Measurements from ENCODE around the gene MRPL53.
"Not testable (repeated sequence)": the region's sequence is repeated elsewhere in the genome, so short reads cannot be mapped to it uniquely, and the experiment has no call there.

Gene MRPL53

DNA sequence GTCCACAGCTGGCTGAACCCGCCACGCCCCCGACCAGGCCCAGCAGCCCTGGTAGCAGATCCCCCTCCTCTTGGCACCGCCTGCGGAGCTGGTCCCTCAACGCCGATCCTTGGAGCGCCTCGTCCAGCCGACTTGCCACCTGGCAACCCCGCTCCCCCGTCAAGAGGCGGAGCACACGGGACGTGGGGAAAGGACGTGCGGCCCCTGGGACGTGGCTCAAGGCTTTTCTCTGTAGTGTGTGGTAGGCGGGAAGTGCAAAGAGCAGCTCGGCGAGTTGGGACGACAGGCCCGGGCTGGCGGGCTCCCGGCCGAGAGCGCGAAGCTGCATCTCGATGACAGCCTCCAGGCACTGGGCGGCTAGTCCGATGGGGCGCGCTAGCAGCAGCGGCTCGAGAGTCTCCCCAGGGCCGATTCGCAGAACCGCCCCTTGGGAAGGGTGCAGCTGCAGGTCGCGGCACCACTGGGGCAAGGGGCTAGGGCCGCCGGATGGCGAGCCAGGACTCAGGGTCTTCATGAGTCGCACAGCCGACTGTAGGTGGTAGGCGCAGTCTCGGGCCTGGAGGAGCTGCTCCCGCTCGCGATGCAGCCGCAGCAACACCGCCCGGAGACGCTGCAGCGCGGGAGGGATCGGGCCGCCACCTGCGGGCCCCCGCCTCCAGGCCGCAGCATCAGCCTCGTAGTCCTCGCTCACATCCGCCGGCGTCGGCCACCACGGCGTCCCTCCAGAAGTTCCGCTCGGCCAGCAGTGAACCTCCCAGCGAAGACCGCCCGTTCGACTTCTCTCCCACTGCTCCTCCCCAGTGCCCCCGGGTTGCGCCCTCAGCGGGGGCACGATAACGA lies 9.7 kb upstream of the MRPL53 start:
- DNase-seq (ENCODE audit: low spot score), result no peak

DNA sequence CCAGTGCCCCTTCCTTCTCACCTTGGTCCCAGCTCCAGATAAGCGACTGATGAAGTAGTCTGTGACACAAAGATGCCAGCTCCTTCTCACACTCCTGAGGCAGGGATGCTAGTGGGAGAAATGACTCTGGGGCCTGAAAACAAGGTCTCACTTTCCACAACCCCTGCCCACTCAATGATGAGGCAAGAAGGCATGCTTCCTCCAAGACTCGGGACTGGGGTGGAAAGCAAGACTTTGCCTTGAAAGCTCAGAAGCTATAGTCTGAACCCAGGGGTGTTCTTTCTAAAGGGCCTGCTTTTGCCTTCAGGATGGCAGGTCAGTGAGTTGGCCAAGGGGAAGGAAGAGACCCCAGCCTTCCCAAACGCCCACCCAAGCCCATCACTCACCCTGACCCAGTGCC lies 9.0 kb upstream of the MRPL53 start:
- DNase-seq (ENCODE audit: low spot score), result no peak

DNA sequence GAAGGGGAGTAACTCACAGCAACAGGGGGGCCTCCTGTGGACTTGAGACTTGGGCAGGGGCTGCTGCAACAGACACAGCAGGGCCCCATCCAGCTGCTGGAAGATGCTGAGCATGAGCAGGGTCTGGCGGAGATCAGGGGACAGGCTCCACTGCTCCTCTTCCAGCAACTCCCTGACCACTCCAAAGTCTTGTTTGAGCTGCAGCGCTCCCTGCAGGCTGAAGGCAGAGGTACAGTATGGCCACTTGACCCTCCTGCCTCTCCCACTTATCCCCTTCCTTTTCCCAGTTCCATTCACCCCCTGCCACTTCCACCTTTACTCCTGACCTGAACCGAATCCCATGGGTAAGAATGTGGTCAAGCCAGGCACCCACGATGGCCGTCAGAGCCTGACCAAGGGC lies 2.4 kb upstream of the MRPL53 start:
- DNase-seq (ENCODE audit: low spot score), result no peak

DNA sequence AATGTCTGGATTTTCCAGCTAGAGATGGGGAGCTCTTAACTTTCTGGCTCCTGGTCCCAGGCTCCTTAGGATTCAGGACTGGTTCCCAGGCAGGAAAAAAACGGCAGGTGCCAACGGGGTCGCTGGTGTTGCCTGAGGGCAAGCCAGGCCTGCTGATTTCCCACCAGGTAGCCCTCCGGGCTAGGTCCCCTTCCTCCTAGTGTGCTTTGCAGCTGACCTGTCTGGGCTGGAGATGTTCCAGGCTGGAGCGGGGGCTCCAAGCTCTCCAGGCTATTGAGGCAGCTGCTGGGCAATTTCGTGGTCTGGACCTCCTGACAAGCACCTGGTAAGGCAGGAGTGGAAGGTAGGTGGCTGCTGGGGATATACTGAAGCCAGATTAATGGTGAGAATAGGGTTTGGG lies 2.0 kb upstream of the MRPL53 start:
- DNase-seq (ENCODE audit: low spot score), result no peak

DNA sequence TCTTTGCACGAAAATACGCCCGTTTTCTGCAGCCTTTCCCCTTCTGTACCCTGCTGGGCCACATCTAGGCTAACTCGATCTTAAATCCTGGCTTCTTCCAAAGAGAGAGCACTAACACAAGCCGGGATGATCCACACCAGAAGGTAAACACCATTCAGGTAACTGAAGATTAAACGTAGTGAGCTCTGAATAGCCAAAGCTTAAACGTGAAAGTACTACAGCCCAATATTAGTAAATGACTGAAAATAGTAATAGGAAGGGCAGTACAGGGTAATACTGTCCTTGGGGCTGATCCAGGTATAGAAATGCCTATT lies 422 bp upstream of the MRPL53 start:
- no peak for DNase-seq (ENCODE audit: low spot score)

DNA sequence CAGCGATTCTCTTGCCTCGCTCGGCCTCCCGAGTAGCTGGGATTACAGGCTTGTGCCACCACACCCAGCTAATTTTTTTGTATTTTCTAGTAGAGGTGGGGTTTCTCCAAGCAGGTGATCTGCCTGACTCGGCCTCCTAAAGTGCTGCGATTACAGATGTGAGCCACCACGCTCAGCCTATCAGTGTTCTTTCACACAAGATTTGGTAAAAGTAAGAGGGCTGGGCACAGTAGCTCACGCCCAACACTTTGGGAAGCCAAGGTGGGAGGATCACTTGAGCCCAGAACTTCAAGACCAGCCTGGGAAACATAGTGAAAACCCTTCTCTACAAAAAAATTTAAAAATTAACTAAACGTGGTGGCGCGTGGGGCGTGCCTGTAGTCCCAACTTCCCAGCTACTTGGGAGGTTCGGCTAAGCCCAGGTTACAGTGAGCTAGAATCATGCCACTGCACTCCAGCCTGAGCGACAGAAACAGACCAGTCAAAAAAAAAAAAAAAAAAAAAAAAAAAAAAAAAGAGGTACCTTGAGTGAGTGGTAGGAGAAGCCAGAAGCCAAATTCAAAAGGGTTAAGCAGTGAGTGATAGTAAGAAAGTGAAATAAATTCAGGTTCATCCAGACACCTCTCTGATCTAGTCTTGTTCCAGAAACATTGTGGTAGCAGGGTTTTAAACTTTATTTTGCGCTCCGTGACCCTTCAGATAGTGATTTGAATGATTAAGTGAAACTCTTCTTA lies 981 bp downstream of the MRPL53 start:
- DNase-seq (ENCODE audit: low spot score), result no peak

DNA sequence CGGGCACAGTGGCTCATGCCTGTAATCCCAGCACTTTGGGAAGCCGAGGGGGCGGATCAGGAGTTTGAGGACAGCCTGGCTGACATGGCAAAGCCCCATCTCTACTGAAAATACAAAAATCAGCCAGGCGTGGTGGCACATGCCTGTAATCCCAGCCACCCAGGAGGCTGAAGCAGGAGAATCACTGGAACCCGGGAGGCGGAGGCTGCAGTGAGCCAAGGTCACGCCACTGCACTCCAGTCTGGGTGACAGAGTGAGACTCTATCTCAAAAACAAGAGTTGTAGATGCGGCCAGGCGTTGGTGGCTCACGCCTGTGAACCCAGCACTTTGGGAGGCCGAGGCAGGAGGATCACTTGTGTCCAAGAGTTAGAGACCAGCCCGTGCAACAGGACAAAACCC lies 1.7 kb downstream of the MRPL53 start:
- DNase-seq (ENCODE audit: low spot score), result not testable (repeated sequence)

DNA sequence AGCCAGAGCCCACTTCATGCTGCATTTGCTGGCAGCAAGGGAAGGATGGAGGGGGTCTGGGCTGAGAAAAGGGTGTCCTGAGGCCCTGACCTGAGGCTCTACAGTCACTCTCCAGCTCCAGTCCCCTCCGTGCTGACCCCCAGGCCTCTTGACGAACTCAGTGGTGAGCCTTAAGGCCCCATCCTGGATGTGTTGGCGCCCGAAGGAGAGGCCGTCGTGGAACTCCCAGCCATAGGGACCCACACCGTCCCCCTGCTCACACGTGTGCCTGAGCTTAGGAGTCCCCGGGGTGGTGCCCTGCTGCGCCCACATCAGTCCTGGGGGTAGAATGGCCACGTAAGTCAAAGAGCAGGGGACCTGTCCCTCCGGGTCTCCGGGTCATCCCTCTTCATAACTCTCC lies 8.1 kb downstream of the MRPL53 start:
- no peak for DNase-seq (ENCODE audit: low spot score)

DNA sequence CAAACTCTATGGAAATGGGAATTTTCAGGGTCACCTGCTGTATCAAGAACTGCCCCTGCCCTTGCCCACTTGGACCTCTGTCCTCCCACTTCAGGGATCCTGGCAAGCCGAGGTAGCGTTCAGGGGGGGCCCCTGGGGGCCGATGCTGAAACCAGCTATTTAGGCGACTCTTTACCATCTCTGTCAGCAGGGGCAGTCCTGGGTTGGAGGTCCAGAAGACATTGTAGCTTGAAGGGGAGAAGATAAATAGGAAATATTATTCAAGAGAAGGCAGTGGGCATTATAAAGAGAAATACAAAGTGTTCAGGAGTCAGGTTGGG lies 9.7 kb downstream of the MRPL53 start:
- no peak for DNase-seq (ENCODE audit: low spot score)

DNA sequence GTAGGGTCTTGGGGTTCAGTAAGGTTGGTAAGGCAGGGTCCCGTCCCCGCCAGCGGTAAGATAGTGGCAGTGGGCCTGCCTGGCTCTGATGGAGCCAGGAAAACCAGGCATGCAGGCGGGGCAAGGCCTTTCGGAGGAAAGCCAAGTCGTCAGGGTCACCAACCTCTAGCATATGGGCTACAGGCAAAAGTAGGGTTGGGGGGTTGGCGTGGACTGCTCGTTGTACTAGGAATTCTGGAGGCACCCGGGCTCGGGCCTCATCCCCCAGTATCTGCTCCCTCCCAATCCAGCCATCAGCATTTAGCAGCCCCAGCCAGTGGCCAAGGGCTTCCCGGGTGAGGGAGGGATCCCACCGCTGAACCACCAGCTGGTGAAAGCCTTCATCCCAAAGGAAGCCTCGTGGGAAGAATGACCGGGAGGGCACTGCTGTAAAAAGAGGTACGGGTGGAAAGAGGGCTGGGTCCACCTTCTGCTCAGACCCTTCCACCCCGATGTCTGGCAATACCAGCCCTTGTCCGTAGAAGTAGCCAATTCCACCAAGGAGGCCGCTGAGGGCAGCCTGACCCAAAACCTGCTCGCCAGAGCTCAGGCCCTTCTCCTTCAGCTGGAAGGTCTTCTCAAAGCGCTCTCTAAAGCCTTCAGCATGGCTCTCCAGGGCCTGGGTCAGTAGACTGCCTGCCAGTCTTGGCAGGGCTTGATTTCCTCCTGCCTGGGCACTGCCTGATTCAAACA lies 10.3 kb downstream of the MRPL53 start:
- no peak for DNase-seq (ENCODE audit: low spot score)

DNA sequence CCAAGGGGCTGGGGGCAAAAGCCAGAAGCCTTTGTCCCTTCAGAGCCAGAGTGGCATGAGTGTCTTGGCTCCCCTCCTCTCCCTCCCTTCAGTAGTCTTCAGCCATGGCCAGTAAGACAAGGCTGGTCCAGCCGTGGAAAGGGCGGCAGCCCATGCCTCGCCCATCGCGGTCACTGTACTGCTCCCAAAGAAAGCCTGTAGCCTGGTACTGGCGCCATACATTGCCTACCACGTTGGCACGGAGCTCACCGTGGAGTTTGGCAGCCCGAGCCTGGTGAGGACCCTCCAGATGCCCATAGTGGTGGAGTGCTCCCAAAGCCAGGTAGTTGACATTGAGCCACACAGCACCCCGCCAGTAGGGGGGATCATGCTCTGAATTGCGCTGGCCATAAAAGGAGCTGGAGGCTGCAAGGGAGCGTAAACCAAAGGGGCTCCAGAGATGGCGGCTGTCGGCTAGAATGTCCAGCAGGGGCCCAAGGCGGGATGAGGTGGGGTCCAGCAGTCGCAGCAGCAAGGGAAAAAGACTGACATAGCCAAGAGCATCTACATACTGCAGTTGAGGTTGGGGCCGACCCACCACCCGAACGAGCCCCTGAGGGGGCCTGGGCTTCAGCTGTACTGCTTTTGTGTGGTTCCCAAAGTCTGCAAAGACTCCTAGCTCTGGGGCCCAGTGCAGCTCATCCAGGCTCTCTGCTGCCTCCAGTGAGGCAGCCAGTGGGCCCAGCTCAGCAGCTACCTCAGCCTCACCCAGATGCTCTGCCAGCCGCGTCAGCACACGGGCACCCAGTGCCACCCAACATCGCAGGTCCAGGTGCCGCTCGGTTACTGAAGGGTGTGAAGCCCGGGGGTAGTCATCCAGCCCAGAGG lies 11.1 kb downstream of the MRPL53 start:
- DNase-seq (ENCODE audit: low spot score), result no peak

DNA sequence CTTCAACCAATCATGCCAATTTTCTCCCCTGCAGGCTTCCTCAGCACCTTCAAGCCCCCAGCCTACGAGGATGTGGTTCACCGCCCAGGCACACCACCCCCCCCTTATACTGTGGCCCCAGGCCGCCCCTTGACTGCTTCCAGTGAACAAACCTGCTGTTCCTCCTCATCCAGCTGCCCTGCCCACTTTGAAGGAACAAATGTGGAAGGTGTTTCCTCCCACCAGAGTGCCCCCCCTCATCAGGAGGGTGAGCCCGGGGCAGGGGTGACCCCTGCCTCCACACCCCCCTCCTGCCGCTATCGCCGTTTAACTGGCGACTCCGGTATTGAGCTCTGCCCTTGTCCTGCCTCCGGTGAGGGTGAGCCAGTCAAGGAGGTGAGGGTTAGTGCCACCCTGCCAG lies 12.3 kb downstream of the MRPL53 start:
- DNase-seq (ENCODE audit: low spot score), result not testable (repeated sequence)

DNA sequence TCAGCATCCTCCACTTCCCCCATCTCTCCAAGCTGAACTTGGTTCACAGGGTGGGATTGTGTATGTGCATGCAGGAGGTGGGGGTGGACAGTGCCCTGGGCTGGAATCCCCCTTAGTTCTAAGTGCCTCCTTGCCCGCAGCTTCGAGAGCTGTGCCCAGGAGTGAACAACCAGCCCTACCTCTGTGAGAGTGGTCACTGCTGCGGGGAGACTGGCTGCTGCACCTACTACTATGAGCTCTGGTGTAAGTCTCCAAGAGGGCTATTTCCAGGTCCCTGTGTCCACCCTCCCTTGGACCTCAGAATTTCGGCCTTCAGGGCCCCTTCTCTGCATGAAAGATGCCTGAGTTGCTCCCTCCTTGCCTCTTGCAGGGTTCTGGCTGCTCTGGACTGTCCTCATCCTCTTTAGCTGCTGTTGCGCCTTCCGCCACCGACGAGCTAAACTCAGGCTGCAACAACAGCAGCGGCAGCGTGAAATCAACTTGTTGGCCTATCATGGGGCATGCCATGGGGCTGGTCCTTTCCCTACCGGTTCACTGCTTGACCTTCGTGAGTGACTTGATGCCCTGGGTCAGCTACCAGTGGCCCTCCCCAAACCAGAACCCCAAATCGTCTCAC lies 12.9 kb downstream of the MRPL53 start:
- not testable (repeated sequence) for DNase-seq (ENCODE audit: low spot score)

DNA sequence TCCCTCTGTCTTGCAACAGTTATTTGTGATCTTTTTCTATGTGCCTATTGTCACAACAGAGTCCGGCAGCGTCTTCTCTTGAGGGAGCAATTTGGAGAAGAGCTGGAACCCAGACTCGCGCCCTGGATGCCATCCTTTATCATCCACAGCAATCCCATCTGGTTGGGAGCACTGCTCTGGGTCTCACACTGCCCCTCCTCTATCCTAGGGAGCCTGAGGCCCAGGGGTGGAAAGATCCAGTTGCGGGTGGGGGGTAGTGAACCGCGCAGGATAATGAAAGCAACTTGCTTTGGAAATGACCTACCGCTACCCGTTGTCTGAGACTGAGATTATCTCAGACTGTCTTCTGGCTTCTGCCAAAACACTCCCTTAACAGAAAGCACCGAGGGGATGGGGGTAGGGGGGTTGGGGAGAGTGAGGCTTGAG lies 13.5 kb downstream of the MRPL53 start:
- DNase-seq (ENCODE audit: low spot score), result no peak

DNA sequence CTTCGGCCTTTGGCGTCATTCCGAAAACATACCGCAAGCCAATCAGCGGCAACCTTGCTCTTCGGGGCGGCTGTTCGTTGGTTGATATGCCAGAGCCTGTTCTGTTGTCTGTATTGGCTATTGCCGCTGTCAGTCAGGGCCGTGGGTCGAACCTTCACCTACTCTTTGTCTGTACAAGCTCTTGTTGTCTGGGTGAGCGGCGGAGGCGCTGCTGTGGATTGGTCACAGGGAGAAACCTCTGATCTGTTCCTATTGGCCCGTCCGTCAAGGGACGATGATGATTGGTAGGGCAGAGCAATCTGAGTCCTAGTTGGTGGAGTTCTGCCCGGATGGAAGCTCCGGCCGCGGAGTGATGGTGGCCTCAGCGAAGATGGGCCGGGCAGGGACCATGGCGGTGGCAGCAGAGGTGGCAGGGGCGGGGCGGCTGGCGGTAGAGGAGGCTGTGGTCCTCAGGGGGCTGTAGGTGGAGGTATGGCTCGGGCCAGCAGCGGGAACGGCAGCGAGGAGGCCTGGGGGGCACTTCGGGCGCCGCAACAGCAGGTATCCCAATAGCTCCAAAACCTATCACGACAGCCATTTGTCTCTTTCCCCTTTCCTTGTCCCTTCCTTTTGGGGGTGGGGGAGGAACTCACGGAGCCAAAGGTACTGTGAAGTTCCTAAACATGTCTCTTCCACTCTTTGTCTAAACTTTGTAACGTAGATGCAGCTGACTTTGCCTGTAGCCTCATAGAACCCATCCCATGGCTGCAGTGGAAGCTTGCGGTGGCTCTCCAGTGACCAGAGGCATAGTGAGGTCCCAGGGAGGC lies 14.1 kb downstream of the MRPL53 start, which contains the start of gene WBP1:
Gene WBP1 (plus strand): TSS at position 307 of the 806 bp plus-strand sequence. CDS start 165 bp downstream, at position 472.
- DNase-seq (ENCODE audit: low spot score), result peak; percentile 100

DNA sequence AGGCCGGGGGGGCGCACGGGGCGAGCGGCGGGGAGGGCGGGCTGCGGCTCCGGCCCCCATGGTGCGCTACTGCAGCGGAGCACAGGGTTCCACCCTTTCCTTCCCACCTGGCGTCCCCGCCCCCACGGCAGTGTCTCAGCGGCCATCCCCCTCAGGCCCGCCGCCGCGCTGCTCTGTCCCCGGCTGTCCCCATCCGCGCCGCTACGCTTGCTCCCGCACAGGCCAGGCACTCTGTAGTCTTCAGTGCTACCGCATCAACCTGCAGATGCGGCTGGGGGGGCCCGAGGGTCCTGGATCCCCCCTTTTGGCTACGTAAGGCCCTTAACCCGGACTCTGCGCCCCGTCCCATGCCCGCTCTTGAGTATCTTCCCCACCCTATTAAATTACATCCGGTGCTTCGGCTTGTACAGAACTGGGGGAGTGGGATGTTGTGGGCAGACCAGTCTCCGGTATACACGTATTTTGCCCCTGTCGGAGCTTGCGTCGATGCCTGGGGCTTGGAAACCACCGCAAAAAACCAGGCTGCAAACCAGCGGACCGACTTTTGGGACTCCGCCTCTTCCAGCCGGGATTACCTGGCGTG lies 14.8 kb downstream of the MRPL53 start:
- no peak for DNase-seq (ENCODE audit: low spot score)

DNA sequence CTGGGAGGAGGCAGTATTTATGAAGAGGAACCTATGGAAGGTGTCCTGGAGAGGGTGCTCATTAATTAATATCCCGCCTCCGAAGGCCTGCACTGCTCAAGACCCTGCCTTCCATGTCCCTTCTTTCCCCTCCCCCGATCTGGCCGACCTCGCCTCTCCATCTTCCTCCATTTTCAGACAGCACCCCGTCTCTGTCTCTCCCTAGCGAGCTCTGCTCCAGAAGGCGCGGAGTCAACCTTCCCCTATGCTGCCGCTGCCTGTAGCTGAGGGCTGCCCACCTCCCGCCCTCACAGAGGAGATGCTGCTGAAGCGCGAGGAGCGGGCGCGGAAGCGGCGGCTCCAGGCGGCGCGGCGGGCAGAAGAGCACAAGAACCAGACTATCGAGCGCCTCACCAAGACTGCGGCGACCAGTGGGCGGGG lies 15.3 kb downstream of the MRPL53 start:
- no peak for DNase-seq (ENCODE audit: low spot score)

DNA sequence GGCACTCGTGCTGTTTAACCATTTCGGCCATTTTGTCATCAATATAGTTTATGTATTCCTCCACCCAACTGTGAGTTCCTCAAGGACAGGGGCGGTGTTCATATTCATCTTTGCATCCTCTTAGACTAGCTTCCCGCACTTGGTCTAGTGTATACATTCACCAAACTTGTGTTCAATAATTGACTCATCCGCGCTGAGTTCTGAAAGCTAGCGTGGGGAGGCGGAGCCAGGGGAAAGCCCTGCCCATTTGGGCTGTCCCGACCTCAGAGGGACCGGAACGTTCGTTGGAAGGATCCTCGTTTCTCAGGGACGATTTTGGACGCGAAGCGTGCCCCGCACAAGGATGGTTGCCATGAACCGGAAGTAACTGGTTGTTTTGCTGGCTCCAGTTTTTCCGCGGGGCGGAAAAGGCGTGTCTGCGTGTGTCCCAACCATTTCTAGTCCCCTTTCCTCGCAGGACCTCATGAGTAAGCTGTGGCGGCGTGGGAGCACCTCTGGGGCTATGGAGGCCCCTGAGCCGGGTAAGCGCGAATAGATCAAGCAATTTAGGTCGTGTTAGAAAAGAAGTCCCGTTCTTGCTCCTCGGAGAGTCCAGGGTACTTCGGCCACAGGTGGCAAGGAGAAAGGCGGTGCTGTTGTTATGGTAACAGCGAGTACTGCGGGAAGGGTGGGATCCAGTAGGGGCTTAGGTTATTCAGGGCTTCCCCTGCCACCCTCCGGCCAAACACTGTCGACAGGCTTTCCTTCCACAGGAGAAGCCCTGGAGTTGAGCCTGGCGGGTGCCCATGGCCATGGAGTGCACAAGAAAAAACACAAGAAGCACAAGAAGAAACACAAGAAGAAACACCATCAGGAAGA lies 17.6 kb downstream of the MRPL53 start, which contains the start of gene INO80B:
Gene INO80B (plus strand): TSS at position 434 of the 858 bp plus-strand sequence. CDS start 30 bp downstream, at position 464.
- DNase-seq (ENCODE audit: low spot score), result peak; percentile 99

DNA sequence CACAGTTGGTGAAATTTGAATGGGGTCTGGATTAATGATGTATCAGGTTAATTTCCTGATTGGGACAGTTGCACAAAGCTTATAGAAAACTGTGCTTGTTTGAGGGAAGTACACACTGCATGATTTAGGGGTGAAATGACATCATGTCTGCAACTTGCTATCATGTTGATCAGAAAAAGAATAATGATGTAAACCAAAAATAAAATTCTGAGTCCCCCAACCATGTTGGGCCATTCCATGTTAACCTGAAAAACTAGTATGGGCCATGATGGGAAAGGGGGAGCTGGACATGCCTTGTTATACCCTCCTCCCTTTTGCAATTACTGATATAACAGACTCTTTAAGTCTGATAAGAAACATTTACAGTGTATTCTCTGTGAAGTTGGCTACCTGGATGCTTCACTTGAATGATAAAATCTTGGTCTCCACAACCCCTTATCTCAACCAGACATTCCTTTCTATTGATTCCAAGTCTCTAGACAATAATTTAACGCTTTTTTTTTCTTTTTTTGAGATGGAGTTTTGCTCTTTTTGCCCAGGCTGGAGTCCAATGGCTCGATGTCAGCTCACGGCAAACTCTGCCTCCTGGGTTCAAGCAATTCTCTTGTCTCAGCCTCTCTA lies 21.8 kb downstream of the MRPL53 start:
- DNase-seq (ENCODE audit: low spot score), result no peak

Measured in hematopoietic multipotent progenitor cell treated with erythropoietin and hydrocortisone succinate and interleukin-3 and kit ligand, for 17 days (in vitro differentiated cells).